Stomach (tissue), 4 donors: ENCODE measurements around the gene MTMR2.

Source experiments
- EP300 ChIP-seq: sonication (generic); formaldehyde crosslinking; IDR thresholded peaks from one replicate; pipeline ENCODE4 v1.6.1; 2017; ENCODE audit warnings: antibody characterized with exemption
- POLR2A ChIP-seq, 4 donors: fragments of 450-650 bp; IDR thresholded peaks; one replicate each; pipeline ENCODE4 v1.6.1; 2016; ENCODE audit warnings: antibody characterized with exemption in 4 of 4, control low read depth in 2 of 4, mild to moderate bottlenecking in 1 of 4, moderate library complexity in 1 of 4

GRCh38 chr11:95790933-95791708 is 132.8 kb downstream of the MTMR2 start:
- TF ChIP-seq POLR2A (IDR thresholded peaks at IDR 0.05) (no peak), EP300 (no peak)
